MM.1S (cell line): ENCODE measurements around the gene MYH7B.

Experiments used
- DNase-seq: peaks from one replicate; pipeline ENCODE4 v3.0.0-alpha.2; 2015
- H2AFZ ChIP-seq: fragments of 300-600 bp; sonication (generic); 2 replicates; pipeline ENCODE4 v1.6.0; 2016; ENCODE audit warnings: antibody characterized with exemption, low read length
- H3F3A ChIP-seq: fragments of 300-600 bp; sonication (generic); 2 replicates; pipeline ENCODE4 v1.6.1; 2016; ENCODE audit warnings: mild to moderate bottlenecking, antibody characterized with exemption, low read length, moderate library complexity, mixed read lengths; ENCODE audit not compliant: insufficient read depth
- H3K27ac ChIP-seq: fragments of 300-600 bp; sonication (generic); 2 replicates; pipeline ENCODE4 v1.5.1; 2016; ENCODE audit warnings: mild to moderate bottlenecking, low read length
- H3K27me3 ChIP-seq: fragments of 300-600 bp; sonication (generic); replicated peaks from 2 replicates; pipeline ENCODE4 v1.6.0; 2016; ENCODE audit warnings: low read length; ENCODE audit not compliant: insufficient read depth
- H3K36me3 ChIP-seq: fragments of 300-600 bp; sonication (generic); replicated peaks from 2 replicates; pipeline ENCODE4 v1.6.1; 2016; ENCODE audit warnings: mild to moderate bottlenecking, low read length, mixed read lengths; ENCODE audit not compliant: insufficient read depth
- H3K4me1 ChIP-seq: fragments of 300-600 bp; sonication (generic); 2 replicates; pipeline ENCODE4 v1.6.1; 2016; ENCODE audit warnings: low read length, mixed read lengths
- H3K4me2 ChIP-seq: fragments of 300-600 bp; sonication (generic); 2 replicates; pipeline ENCODE4 v1.6.0; 2016; ENCODE audit warnings: low read depth, low read length
- H3K4me3 ChIP-seq: fragments of 300-600 bp; sonication (generic); 2 replicates; pipeline ENCODE4 v1.5.1; 2016; ENCODE audit warnings: low read length, mixed read lengths
- H3K79me2 ChIP-seq: fragments of 300-600 bp; sonication (generic); 2 replicates; pipeline ENCODE4 v1.6.1; 2016; ENCODE audit warnings: mixed run types, low read length, mixed read lengths
- H3K9ac ChIP-seq: fragments of 300-600 bp; sonication (generic); 2 replicates; pipeline ENCODE4 v1.6.1; 2016; ENCODE audit warnings: low read length, mixed read lengths
- H3K9me2 ChIP-seq: fragments of 300-600 bp; sonication (generic); replicated peaks from 2 replicates; pipeline ENCODE4 v1.6.1; 2016; ENCODE audit warnings: mild to moderate bottlenecking, low read length, mixed read lengths; ENCODE audit not compliant: insufficient read depth
- H3K9me3 ChIP-seq: fragments of 300-600 bp; sonication (generic); replicated peaks from 2 replicates; pipeline ENCODE4 v1.6.1; 2016; ENCODE audit warnings: mild to moderate bottlenecking, low read length, mixed read lengths; ENCODE audit not compliant: insufficient read depth
- H4K20me1 ChIP-seq: fragments of 300-600 bp; sonication (generic); 2 replicates; pipeline ENCODE4 v1.6.1; 2016; ENCODE audit warnings: mild to moderate bottlenecking, low read length, moderate library complexity, mixed read lengths; ENCODE audit not compliant: insufficient read depth
- CTCF ChIP-seq: fragments of 300-600 bp; sonication (generic); IDR thresholded peaks from 2 replicates; pipeline ENCODE4 v1.5.1; 2016; ENCODE audit warnings: antibody characterized with exemption, low read length, mixed read lengths
- EZH2 ChIP-seq: fragments of 300-600 bp; sonication (generic); optimal IDR thresholded peaks from 2 replicates; pipeline ENCODE3; 2017; ENCODE audit warnings: low read depth, mild to moderate bottlenecking, antibody characterized with exemption, low read length, mixed read lengths
- EZH2phosphoT487 ChIP-seq: fragments of 300-600 bp; sonication (generic); IDR thresholded peaks from 2 replicates; pipeline ENCODE4 v1.6.1; 2018; ENCODE audit warnings: antibody characterized with exemption, low read length

Gene MYH7B

GRCh38 chr20:34925341-34925740, 30.3 kb upstream of the MYH7B start:
- Histone ChIP-seq H3F3A (no peaks in the 10 kb centered on the region), H3K9ac (no peak overlapping the region), H3K27me3 (no peaks in the 10 kb centered on the region), H3K4me1 (0 out of 2 replicates have a peak, but pooled peaks cover 7% of the 10 kb centered on the region), H3K4me3 (no peak overlapping the region), H3K9me2 (no peaks in the 10 kb centered on the region), H3K9me3 (no peaks in the 10 kb centered on the region), H3K27ac (no peak overlapping the region), H3K36me3 (no peaks in the 10 kb centered on the region), H3K79me2 (no peaks in the 10 kb centered on the region), H4K20me1 (no peaks in the 10 kb centered on the region), H2AFZ (no peak overlapping the region), H3K4me2 (no peak overlapping the region)
- no peak for DNase-seq
- TF ChIP-seq EZH2phosphoT487, result no peak
- no peak for TF ChIP-seq CTCF
- no peak for TF ChIP-seq EZH2

- H3K27ac ChIP-seq, result no peak overlapping the region
- TF ChIP-seq CTCF, result no peak
- no peak for TF ChIP-seq EZH2
- TF ChIP-seq EZH2phosphoT487, result no peak
- 0 out of 2 replicates have a peak, but pooled peaks cover 7% of the 10 kb centered on the region for H3K4me1 ChIP-seq
- H3K4me2 ChIP-seq, result no peak overlapping the region
- no peaks in the 10 kb centered on the region for H3K79me2 ChIP-seq
- no peak overlapping the region for H3K4me3 ChIP-seq
- no peaks in the 10 kb centered on the region for H3K27me3 ChIP-seq
- no peaks in the 10 kb centered on the region for H3K9me3 ChIP-seq
- H2AFZ ChIP-seq, result no peak overlapping the region
- no peaks in the 10 kb centered on the region for H3F3A ChIP-seq
- DNase-seq, result no peak
- H3K36me3 ChIP-seq, result no peaks in the 10 kb centered on the region
- H4K20me1 ChIP-seq, result no peaks in the 10 kb centered on the region
- no peaks in the 10 kb centered on the region for H3K9me2 ChIP-seq
- no peak overlapping the region for H3K9ac ChIP-seq
Measured at GRCh38 chr20:34925981-34926380, 29.7 kb upstream of the MYH7B start.

GRCh38 chr20:34926581-34926980, 29.1 kb upstream of the MYH7B start:
- Histone ChIP-seq H3K27ac (no peak overlapping the region), H3K9me3 (no peaks in the 10 kb centered on the region)

More at GRCh38 chr20:34926581-34926980, 29.1 kb upstream of the MYH7B start:
- DNase-seq, result no peak
- no peaks in the 10 kb centered on the region for H4K20me1 ChIP-seq
- no peaks in the 10 kb centered on the region for H3K9me2 ChIP-seq
- H3K27me3 ChIP-seq, result no peaks in the 10 kb centered on the region
- H3K4me2 ChIP-seq, result no peak overlapping the region
- no peaks in the 10 kb centered on the region for H3K79me2 ChIP-seq
- no peaks in the 10 kb centered on the region for H3K36me3 ChIP-seq
- H3K4me3 ChIP-seq, result no peak overlapping the region
- H2AFZ ChIP-seq, result no peak overlapping the region
- H3F3A ChIP-seq, result no peaks in the 10 kb centered on the region
- 0 out of 2 replicates have a peak, but pooled peaks cover 7% of the 10 kb centered on the region for H3K4me1 ChIP-seq
- TF ChIP-seq EZH2 (no peak), CTCF (no peak), EZH2phosphoT487 (no peak)
- H3K9ac ChIP-seq, result no peak overlapping the region
